Measurements from ENCODE around the gene NDUFA8. TPM values are rescaled to one million over a fixed set of nuclear protein-coding genes. Genes with fewer than 3 reads are reported as not detected.

The NDUFA8 gene
- total and polyA plus RNA-seq, 2 of the 4 experiments (the other 2 are of a cell fraction), result 45.2 to 98.1 TPM

DNA sequence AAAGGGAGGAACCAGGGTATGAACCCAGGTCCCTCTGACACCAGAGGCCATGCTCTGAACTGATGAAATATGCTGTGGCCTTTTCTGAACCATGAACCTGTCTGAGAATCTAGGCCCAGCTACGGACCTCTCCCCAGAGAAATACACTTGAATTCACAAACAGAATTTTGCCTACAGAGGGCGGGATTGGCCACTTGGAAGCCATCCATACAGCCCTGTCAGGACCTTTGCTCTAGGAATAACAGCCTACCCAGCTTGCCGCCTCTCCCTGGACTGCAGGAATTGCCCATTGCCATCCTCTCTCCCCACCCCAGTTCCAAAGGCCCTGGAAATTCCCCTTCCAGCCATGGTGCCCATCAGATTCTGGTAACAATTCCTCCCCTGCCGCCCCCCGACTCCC, 26.7 kb upstream of the NDUFA8 start:
- Histone ChIP-seq H2BK5ac (ENCODE audit: low read depth, low read length, poor library complexity, severe bottlenecking) (no peak overlapping the region), H4K5ac (ENCODE audit: low read depth, low read length) (no peak overlapping the region), H2BK20ac (ENCODE audit: low read depth, low read length) (no peak overlapping the region), H3K4me1 (ENCODE audit: control insufficient read depth, insufficient read depth, low read length) (no peaks in the 10 kb centered on the region), H3K4me3 (ENCODE audit: insufficient read depth, low read depth, low read length) (no peak overlapping the region), H3K9me1 (ENCODE audit: insufficient read depth, low read length) (peaks cover 3% of the 10 kb centered on the region; the same call in 1 of the 2 replicates), H2BK120ac (ENCODE audit: low read depth, low read length) (no peak overlapping the region), H2AFZ (replicated peaks; ENCODE audit: low read length, poor library complexity) (no peak overlapping the region), H3K9me3 (ENCODE audit: control insufficient read depth, insufficient read depth, low read length) (no peaks in the 10 kb centered on the region), H3K14ac (replicated peaks; ENCODE audit: low read depth, low read length) (no peak overlapping the region), H3K23ac (ENCODE audit: low read depth, low read length) (no peak overlapping the region), H3K9ac (ENCODE audit: low read depth, low read length) (no peak overlapping the region), H3K27me3 (ENCODE audit: control insufficient read depth, insufficient read depth, low read length) (peaks cover 35% of the 10 kb centered on the region), H3K27ac (ENCODE audit: insufficient read depth, low read length) (no peak overlapping the region), H3K4me2 (ENCODE audit: low read depth, low read length) (no peak overlapping the region), H2AK9ac (replicated peaks; ENCODE audit: low read depth, low read length, poor library complexity) (no peak overlapping the region), H4K91ac (ENCODE audit: insufficient read depth, low read depth, low read length) (no peak overlapping the region), H2BK15ac (ENCODE audit: low read depth, low read length) (no peak overlapping the region), H4K20me1 (ENCODE audit: insufficient read depth, low read length) (no peaks in the 10 kb centered on the region), H2AK5ac (ENCODE audit: low read depth, low read length) (no peak overlapping the region), H3K36me3 (ENCODE audit: control insufficient read depth, insufficient read depth, low read length) (no peaks in the 10 kb centered on the region), H3K79me1 (ENCODE audit: low read depth in 1 of 2, low read length in 2 of 2) (no peaks in the 10 kb centered on the region), H4K8ac (ENCODE audit: low read depth in 2 of 2, low read length in 2 of 2) (no peak overlapping the region), H3K56ac (ENCODE audit: extremely low read depth, insufficient read depth, low read length) (no peak overlapping the region), H3K4ac (ENCODE audit: low read depth, low read length) (no peak overlapping the region), H3K18ac (ENCODE audit: low read depth, low read length) (no peak overlapping the region)
- intact Hi-C loops (cut with micrococcal nuclease) (no loop called here), in situ Hi-C loops (cut with MboI; ENCODE audit: low sequenced_read_pairs) (no loop called here), dilution Hi-C loops (cut with HindIII; ENCODE audit: low sequenced_read_pairs, unreplicated experiment) (no loop called here)
- no peak for DNase-seq
- no TSS peak for BruUV-seq (replicated peaks)
- POLR2A ChIA-PET (ENCODE audit: unreplicated experiment), result no interaction called here
- TF ChIP-seq MXI1 (IDR thresholded peaks at IDR 0.05; ENCODE audit: borderline replicate concordance, low read depth, low read length) (no peak), BHLHE40 (IDR thresholded peaks at IDR 0.05; ENCODE audit: low read depth, low read length) (no peak), RAD21 (IDR thresholded peaks at IDR 0.05; ENCODE audit: low read length) (no peak), CHD1 (IDR thresholded peaks at IDR 0.05; ENCODE audit: low read depth, low read length) (no peak), CTCF (conservative IDR thresholded peaks at IDR 0.05; ENCODE audit: low read depth, low read length) (no peak), NFE2L2 (IDR thresholded peaks at IDR 0.05; ENCODE audit: low read depth, low read length) (no peak), ELK1 (IDR thresholded peaks at IDR 0.05; ENCODE audit: borderline replicate concordance, low read depth, low read length) (no peak), FOS (IDR thresholded peaks at IDR 0.05; ENCODE audit: low read depth, low read length) (no peak), RFX5 (IDR thresholded peaks at IDR 0.05; ENCODE audit: low read depth, low read length) (no peak), MAFK (IDR thresholded peaks at IDR 0.05; ENCODE audit: low read depth, low read length) (no peak), CEBPB (IDR thresholded peaks at IDR 0.05; ENCODE audit: low read depth, low read length) (no peak), POLR2A (IDR thresholded peaks at IDR 0.05; ENCODE audit: low read depth, low read length) (no peak), MAZ (IDR thresholded peaks at IDR 0.05; ENCODE audit: borderline replicate concordance, low read depth, low read length) (no peak), SMC3 (IDR thresholded peaks at IDR 0.05; ENCODE audit: low read depth, low read length) (no peak), RCOR1 (IDR thresholded peaks at IDR 0.05; ENCODE audit: insufficient replicate concordance, low read length) (no peak)
- TF ChIP-seq, protein P1, sequence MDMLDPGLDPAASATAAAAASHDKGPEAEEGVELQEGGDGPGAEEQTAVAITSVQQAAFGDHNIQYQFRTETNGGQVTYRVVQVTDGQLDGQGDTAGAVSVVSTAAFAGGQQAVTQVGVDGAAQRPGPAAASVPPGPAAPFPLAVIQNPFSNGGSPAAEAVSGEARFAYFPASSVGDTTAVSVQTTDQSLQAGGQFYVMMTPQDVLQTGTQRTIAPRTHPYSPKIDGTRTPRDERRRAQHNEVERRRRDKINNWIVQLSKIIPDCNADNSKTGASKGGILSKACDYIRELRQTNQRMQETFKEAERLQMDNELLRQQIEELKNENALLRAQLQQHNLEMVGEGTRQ (IDR thresholded peaks at IDR 0.05; ENCODE audit: low read depth, low read length), result no peak
- CTCF ChIA-PET, result no interaction called here
- WGBS, 2 experiments (ENCODE audit: extremely low coverage in 2 of 2, insufficient read length in 1 of 2), result no CpG with 5 or more reads among the region's 5 CpGs
- no peak for ATAC-seq (ENCODE audit: low read depth)

Data from IMR-90 (cell line).